KG1 (cell line): Measurements from ENCODE around the gene TWIST2.

Source experiments
- DNase-seq: peaks from one replicate; lab custom pipeline; 2025; lab: John Stamatoyannopoulos, UW

The TWIST2 gene

DNA sequence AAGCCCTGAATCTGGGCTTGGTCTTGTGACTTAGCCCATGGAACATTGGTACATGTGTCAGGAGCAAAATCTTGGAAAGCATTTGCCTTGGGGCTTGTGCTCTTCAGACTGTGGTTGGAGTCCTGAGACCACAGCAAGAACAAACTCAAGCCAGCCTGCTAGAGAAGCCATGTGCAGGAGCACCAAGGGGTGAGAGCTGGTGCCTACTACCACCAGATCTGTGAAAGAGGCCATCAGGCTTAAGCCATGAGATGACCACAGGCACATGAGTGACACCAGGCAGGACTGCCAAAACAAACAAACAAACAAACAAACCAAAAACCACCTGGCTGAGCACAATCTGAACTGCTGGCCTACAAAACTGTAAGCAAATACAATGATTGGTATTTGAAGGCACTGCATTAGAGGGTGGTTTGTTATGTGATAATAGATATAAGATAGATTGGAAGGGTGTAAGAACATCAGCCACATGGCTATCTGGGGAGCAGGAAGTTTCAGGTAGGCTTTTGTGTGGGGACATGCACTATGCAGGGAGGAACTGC is 9.0 kb upstream of the TWIST2 start:
- DNase-seq: no peak

DNA sequence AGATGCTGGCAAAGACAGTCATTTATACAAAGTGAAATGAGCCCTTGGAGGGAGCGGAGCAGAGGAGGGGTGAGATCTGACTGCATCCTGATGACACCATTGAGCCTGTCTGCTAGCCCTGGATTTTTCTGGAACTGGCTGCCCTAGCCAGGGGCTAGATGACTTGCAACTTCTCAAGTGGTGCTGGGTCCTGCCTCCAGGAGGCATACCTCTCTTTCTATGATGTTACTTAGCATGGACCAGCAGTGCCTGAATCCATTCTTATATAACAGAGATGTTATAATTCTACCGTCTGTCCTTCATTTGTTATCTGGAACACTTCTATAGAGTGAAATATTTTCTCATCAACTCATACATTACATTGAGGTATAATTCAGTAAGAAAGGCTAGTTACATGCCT is 8.5 kb upstream of the TWIST2 start:
- no peak for DNase-seq

DNA sequence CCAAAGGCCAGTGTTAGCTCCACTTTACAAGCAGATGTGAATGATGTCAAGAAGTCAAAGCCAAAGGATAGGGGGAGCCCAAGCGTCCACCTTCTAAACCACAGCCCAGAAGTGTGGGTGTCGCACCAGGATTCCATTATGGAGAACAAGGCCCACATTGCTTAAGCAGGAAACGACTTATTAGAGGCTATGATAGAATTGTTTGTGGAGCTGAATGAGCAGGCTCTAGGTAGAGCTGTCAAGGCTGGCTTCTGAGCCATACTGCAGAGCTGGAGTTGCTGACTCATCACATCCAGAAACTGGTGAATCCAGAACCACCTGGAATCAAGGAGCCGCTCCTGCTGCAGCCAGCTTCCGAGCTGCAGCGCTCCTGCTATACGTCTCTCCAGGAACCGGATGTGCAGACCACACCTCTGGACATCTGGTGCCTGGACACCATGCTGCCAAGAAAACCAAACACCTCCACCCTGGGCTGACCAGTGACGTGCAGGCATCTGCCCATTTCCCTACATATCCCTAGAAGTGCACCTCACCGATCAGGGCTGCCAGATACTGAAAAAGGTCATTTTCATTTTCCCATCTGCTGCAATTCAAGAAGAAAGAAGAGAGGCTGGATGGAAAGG is 6.2 kb upstream of the TWIST2 start:
- no peak for DNase-seq

DNA sequence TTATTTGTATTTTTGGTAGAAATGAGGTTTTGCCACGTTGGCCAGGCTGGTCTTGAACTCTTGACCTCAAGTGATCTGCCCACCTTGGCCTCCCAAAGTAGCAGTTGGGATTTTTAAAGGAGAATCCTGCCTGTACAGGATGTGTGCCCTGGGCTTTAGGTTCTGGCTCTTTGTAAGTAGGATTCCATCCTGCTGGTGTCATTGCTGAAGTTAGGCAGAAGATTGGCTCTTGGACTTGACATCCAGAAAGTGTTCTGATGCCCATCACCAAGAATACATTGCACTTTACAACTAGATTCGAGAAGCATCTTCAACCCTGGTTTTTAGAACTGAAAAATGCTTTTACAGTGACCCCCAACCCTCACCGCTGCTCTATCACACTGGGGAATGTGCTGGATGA is 4.4 kb upstream of the TWIST2 start:
- DNase-seq: no peak

DNA sequence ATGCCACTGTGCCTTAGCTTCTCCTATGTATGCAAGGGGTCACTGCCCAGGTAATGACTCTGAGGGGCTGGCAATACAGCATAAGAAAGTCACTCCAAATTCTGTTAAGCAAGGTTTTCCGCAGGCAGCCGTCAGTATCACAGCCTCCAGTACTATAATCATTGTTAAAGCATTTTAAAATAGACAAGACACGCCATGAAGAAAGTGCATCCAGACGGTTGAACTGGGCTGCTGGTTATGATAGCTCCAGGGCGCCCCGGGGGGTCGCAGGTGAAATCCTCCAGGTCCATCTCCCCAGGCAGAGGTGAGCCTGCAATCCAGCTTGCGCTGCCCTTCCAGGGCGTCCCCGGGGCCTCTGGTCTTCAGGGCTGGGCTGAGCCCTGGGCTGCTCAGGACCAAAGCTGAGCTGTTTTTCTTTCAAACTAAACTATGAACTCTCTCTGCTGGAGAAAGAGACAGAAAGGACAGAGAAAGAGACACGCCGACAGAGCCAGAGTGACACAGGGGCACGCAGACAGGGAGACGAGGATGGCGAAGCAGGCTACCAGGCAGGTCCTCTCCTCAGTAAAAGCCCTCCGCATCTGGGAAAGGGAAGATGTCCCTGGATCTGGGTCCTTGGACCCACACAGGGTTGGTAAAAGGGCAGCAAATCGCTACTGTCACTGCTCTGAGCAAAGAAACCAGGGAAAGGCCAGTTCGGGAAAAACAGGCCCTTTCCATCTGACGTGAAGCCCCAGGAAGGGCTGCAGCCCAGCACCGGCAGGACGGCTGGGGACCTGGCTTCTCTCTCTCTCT is 2.1 kb upstream of the TWIST2 start:
- no peak for DNase-seq

DNA sequence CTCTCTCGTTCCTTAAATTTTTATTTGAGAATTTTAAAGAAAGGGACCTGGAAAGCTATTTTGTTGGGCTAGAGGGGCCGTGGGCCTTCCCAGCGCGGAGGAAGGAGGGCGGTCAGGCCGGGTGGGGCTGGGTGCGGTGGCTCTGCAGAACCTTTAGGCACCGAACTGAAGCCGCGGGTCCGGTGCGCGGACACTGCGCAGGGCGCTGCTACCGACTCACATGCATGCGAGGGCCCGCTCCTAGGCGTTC is 1.6 kb upstream of the TWIST2 start:
- DNase-seq: no peak

DNA sequence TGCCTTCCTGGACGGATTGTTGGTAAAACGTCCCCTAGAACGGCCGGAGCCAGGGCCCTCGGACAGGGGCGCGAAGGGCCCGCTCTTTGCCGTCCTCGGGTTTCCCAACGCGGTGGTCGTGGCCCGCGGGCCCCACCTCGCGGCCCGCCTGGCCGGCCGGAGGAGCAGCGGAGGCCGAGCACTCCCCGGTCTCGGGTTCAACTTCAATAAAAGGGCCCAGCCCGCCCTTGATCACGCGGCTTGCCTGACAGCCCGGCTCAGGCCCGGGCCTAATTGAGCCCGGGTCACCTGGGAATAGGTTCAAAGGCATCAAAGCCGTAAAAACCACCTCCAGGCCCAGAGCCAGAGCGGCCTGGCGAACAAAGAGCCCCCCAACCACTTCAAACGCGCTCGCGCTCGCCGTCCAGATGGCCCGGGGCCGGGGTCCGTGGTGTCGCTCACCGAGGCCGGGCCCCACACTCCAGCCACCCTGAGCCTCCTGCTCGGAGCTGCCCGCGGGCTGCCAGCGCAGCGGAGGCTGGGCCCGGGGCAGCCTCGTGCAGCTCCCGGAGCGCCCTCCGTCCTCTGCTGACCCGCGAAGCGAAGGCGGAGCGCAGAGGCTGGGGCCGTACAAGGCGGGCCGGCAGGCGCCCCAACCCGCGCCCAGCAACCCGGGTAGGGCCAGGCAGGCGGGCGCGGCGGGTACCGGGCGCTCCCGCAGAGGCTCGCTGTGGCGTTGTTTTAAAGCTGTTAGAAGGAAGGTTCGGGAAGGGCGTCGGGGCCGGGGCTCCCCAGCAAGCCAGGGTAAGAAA is 1.1 kb upstream of the TWIST2 start:
- no peak for DNase-seq

DNA sequence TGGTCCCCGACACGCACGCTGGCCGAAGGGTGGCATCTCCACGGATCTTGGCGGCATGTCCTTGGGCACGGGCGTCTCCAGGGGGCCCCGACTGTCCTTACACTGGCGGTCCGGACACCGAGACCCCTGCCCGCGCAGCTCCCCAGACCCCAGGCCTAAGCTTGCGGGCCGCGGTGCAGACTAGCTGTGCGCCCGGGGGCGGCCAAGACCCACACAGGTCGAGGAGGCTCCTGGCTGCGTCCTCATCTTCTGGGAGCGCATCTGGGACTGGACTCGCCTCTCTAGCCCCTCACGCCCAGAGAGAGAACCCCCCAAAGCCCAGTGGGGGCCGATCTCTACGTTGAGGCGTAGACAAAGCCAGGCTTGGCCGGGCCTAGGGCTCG is 475 bp upstream of the TWIST2 start:
- no peak for DNase-seq

DNA sequence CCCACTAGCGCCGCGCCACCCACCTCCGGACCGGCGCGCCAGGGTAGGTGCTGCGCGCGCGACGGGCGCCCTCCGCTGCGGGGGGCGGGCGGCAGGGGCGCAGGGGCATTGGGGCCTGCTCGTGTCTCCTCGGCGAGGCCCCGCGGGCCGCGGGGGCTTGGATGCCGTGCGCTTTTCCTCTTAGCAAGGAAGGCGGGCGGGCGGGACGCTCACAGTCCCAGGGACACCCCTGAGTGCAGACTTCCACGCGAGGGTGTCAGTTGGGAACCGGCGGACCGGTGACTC is 748 bp downstream of the TWIST2 start:
- DNase-seq: no peak

DNA sequence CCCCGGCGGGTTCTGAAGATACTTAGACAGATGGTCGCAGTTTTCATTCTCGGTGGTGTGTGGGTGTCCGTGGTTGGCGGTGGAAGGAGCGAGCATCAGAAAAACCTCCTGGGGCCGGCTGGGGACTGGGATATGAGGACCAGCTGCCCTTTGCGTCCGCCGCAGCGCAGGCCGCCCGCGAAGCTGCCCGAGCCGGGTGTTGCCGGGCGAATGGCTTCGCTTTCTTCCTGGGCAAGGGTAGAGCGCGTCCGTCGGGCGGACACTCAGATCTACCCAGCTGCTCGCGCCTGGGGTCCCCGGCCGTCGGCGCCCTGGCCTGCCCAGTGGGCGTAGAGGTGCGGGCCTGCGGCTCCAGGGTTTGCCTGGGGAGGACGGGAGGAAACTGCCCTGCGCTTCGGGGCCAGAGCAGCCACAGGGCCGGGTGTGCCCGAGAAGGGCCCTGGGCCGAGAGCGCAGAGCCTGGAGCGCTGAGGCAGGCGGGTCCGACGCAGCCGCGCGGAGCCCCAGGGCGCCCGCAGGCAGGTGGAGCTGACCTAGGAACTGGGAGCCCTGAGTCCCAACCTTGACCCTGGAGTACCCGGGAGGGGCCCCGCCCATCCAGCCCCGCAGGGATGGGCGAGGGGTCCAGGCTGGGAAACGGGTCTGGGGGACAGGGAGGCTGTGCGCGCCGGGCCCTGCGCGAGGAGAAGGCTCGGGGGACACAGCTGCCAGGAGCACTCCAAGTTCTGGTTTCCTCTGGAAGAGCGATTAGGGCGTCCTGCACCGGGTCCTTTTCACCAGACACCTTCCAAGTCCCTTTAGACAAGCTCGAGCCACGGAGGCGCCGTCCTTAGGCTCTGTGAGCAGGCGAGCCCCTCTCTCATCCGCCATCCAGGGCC is 1.3 kb downstream of the TWIST2 start:
- no peak for DNase-seq

DNA sequence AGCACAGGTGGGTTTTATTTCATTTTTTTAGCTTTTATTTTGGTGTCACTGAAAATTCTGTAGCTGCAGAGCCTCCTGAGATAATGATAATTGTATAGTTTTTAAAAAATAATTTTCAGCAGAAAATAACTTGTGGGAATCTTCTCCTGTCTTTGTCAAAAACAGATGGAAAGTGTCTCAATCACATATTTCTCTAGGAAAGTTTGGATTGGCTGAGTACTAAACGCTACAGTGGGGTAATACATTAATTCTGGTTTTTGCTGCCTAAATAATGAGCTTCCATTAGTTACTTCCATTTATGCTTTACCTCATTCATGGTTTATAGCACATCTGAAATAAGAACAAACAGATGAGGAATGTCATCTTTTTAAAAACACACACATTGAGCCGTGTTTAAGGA is 2.2 kb downstream of the TWIST2 start:
- DNase-seq: no peak

DNA sequence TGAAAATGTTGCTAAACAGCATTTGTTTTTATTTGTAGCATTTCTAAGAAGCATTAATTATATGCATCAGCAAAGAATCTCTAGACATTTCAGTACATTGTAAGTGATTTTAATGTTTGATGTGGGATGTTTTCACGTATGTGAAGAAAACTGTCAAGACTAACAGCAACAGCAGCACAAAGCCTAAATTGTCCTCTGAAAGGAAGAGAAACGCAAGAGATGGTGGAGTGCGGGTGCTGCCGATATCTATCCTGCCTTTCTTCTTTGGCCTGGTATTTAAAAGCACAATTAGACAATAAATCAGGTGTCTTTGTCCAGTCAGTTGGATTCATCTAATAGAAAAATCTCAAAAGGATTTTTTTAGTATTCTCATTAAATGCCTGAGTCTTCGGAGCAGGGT is 3.1 kb downstream of the TWIST2 start:
- DNase-seq: no peak

DNA sequence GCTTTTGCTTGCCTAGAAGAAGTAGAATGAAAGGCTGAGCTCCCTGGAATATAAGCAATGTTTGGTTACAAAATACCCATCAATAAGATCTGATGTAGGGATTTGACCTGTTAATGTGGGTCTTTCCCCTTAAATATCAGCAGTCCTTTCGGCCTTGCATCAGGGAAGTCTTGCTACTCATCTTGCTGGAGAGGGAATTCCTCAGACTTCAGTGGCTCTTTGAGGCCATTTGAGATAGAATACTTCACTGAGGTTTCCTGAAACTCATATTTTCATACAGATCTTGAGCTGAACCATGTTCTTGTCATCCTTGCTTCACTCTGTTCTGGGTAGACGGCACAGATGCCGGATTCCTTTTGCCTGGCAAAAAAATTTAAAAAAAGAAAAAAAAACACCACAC is 3.9 kb downstream of the TWIST2 start:
- DNase-seq: no peak

DNA sequence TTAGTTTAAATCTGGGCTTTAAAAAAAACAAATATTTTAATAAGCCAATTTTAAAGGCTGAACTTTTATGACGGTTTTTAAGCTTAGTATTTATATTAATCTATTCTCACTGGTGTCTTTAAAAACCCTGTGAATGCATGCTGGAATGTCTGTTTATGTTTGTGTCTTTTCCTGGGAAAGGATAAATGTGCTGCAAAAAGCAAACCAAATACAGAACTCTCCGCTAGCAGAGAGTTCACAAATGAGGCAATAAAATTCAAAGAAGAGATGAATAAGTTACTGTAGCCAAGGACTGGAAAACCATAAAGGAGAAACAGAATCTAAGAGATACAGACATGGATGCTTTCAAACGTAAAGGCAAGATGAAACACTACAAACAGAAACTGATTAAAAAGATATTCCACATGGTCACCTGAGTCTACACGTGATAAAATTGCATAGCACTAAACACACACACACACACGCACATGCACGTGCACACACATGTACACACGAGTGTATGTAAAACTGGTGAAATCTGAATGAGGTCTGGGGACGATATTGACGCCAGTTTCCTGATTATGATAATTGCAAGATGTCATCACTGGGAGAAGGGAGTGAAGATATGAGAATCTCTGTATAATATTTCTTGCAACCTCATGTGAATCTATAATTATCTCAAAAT is 4.5 kb downstream of the TWIST2 start:
- no peak for DNase-seq

DNA sequence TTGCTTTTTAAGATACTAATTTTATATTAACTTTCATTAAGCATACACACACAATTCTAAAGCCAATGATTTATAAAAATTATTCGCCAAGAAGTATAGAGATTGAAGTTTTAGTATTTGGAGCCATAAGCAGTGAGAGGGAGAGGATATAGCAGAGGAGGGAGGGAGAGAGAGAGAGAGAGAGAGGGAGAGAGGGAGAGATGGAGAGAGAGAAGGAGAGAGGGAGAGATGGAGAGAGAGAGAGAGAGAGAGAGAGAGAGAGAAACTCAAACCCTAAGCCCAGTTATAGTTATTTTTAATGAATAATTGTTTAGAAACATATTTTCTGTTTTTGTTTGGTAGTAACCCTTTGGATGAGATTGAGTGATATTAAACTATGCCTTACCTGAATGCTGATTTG is 5.3 kb downstream of the TWIST2 start:
- DNase-seq: no peak

DNA sequence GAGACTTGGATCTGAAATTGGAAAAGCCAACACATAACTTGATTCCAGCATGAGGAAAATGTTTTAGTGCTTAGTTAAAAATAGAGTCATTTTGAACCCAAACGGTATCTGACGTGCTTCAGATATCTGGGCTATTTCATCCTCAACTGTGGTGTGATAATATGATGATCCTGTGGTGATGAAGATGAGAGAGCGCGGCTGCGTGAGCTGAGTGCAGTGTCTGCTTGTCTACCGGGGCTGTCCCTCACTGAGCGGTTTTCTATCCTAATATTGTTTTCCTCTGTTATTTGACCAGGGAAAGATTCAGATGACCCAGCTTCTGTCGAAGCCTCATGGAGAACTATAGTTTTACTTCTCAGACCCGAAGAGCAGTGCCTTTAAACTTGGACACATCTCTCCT is 5.8 kb downstream of the TWIST2 start:
- DNase-seq: no peak

DNA sequence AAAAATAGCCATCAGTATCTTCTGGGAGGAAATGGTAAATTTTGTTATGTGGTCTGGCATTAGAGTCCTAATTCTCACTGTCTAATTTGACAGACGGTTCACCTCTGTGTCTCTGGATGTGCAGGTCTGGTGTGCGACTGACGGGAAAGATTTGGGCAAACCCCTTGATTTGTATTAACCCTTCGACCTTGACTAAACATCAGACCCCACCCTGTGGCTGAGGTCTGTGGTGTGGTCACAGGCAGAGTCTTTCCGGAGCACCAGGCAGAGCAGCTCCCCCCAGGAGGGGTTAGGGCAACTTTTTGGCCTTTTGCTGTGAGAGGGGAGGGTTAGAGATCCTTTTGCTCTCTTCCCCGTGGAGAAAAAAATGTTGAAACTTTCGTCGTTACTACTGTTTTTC is 6.4 kb downstream of the TWIST2 start:
- DNase-seq: no peak

DNA sequence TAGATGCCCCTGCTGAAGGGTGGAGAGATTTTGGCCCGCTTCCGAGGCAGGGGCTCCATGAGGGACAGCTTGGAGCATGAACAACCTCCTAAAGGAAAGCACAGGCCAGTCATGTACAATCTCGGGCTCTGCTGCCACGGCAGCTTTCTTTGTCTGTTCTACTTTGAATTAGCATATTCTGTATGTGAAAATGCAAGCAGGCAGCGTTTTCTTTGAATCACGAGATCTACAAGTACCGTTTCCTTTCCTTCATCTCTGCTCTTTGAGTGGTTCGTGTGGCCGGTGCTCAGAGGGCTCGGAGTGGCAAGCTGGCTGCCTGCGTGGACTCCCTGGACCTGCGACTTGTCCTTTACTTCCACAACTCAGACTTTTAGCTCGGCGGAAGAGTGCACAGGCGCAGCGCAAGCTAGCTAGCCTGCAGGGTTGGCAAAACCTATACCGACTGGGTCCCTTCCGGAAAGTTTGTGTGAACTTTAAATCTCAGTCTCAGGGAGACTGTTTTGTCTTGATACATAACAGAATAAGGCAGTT is 6.9 kb downstream of the TWIST2 start:
- DNase-seq: no peak

DNA sequence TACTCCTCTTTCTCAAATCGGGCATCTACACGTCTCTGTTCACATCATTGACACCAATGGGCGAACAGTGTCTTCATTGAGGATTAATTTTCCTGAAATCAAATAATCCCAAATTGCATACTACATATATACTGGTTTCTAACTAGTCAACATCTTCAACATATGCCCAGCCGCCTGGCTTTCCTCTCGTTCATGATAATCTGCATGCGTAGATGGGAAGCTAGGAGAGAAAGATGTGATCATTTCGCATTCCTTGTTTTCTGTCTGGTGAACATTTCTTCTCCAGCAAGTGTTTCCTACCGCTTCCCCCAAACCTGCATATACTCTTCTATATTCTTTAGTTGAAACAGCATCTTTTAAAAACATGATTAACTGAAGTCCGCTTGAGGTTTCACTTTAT is 7.4 kb downstream of the TWIST2 start:
- DNase-seq: no peak

DNA sequence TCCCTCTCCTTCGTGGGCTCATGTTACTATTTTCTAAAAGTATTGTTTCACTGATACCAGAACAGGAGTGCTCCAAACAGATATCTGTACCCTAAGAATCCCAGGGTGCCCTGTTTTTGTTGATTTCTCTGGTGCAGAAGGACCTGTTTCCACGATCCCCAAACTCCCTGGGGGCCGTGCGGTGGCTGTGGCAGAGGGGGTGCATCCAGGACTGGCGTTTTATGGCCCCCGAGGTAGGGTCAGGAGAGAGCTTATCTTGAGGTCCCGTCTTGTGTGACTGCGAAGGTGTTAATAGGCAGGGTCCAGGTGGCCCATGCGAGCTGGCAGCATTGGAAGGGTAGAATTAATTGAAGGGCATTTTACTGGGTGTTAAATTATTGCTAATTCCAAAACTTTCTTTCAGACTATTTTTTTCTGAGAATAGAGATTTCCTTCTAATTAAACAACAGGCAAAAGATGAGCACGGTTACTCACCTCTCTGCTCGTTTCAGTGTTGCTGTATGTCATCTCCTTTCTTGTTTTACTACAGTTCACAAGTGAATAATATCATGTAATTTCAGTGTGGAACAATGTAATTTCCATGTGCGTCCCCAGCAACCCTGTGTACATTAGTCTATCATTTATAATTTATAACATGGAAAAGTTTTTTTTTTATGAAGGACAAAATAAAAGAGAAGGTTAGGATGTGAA is 8.2 kb downstream of the TWIST2 start:
- no peak for DNase-seq
